Activated CD8-positive, alpha-beta memory T cell treated with anti-CD3 and anti-CD28 coated beads, Interleukin-2, amount 50 U/mL, for 24 hours (primary cell): Measurements from ENCODE around the gene ACAP2.
"Not testable (repeated sequence)": the region's sequence is repeated elsewhere in the genome, so short reads cannot be mapped to it uniquely, and the experiment has no call there.

Source experiments
- DNase-seq: peaks from one replicate; pipeline ENCODE4 v3.0.0-alpha.2; 2020; ENCODE audit errors: extremely low read depth

Gene ACAP2

GRCh38 chr3:195445885-195446284 is 3.1 kb upstream of the ACAP2 start:
- DNase-seq = no peak

- DNase-seq = no peak
These were observed 670 bp upstream of the ACAP2 start for GRCh38 chr3:195443391-195443989.

GRCh38 chr3:195441992-195442572 is 738 bp downstream of the ACAP2 start:
- DNase-seq = peak; percentile 18

GRCh38 chr3:195441476-195441991 is 1.3 kb downstream of the ACAP2 start:
- no peak for DNase-seq

GRCh38 chr3:195441051-195441450 is 1.8 kb downstream of the ACAP2 start:
- no peak for DNase-seq

DNA sequence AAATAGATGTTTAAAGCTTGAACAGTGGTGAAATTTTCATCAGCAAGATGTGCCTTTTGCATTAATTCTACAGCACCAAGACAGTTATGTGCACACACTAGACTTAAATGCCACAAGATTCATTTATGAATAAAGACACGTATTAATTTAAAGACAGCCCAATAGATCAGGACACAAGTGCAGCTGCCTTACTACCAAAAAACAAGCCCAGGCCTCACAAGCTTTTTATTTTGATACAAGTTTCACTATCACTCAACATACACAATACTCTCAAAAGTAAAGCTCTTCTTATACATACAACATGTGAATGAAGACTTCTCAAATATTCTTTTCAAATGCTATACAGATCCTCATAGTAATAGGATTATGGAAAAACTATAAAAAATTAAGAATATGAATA is 2.4 kb downstream of the ACAP2 start:
- no peak for DNase-seq

GRCh38 chr3:195438371-195438770 is 4.4 kb downstream of the ACAP2 start:
- no peak for DNase-seq

DNA sequence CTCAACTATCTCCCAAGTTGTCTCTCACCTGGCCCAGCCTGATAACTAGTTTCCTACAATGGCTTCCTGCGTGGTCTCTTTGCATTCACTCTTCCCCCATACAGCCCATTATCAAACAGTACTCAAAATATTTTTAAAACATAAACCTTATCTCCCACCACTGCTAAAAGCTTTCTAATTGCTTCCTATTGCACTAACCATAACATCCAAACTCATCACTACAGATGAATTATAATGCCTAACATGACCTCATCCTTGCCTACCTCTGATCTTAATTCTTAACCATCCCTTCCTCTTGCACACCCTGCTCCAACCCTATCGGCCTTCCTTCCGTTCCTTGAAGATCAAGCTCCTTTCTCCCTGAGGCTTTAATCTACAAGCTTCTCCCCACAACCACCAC is 17.0 kb downstream of the ACAP2 start:
- DNase-seq = no peak

DNA sequence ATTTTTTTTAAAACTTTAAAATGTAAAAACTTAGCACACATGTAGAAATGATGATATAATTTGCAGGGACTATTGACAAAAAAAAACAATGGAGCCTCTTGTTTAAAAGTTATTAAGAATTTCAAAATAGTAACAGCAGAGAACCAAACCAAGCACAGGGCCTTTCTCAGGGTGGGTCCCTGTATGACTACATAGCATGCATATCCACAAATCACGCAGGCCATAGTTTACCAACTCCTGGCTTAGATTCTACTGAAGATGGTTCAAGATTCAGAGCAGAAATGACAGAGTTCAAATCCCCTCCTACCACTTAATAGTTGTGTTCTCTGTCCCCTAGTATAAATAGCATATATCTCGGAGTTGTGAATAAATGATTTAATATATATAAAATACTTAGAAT is 19.0 kb downstream of the ACAP2 start:
- DNase-seq = no peak

DNA sequence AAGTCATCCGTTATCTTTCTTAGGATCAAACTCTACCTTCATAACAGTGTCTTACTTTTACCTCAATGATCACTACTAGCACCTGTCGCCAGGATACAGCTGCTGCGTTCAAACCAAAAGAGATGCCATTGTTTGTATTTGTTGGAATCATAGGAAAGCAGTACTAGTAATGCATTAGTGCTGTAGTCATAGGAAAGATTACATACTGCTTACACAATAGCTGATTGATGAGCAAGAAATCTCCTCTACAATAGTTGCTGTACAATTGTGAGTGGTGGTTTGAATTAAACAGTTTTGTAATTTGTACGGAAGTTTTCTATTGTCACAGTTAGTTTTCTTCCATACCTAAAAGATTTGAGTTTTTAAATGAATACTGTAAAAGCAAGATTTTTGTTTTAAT is 21.4 kb downstream of the ACAP2 start:
- no peak for DNase-seq

DNA sequence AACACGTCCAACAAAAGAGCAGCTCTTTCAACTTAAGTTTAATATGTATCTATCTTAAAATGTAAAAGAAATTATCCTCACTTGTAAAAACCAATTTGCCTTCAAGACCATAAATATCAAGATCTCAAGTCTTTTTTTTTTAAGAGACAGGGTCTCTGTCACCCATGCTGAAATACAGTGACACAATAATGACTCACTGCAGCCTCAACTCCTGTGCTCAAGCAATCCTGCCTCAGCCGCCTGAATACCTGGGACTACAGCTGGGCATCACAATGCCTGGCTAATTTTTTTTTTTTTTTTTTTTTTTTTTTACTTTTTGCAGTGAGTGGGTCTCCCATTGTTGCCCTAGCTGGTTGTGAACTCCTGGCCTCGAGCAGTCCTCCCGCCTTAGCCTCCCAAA is 26.0 kb downstream of the ACAP2 start:
- no peak for DNase-seq

DNA sequence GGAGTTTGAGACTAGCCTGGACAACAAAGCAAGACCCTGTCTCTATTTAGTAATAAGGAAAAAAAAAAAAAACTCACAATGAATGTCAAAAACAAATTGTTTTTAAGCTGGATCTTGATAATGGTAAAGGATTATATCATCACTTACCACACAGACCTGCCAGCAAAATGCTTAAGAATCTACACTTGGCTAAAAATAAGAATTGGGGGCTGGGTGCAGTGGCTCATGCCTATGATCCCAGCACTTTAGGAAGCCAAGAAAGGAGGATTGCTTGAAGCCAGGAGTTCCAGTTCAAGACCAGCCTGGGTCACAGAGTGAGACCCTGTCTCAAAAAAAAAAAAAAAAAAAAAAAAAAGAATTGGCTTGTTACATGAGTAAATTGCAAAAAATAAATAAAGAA is 31.0 kb downstream of the ACAP2 start:
- DNase-seq = no peak

GRCh38 chr3:195410546-195410945 is 32.3 kb downstream of the ACAP2 start:
- no peak for DNase-seq

GRCh38 chr3:195407531-195408409 is 35.0 kb downstream of the ACAP2 start:
- DNase-seq = no peak

- DNase-seq = no peak
These were observed 37.2 kb downstream of the ACAP2 start for GRCh38 chr3:195405651-195406050.

DNA sequence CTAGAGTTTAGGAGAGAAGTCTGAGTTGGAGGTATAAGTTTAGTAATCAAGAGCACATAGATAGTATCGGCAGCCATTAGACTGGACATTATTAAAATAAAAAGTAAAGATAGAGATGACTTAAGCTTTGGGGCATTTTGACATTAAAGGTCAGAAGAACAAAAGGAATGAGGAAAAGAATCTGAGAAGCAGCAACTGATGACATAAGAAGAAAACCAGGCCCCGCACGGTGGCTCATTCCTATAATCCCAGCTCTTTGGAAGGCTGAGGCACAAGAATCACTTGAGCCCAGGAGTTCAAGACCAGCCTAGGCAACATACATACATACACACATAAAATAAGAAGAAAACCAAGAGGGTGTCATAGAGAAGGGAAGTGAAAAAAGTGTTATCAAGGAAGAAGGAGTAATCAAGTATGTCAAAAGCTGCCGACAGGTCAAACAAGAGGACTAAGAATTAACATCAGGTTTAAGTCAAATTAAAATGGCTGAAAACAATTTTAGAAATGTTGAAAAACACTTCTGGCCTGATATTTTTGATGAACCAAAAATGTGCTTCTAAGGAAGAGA is 38.9 kb downstream of the ACAP2 start:
- DNase-seq = no peak

GRCh38 chr3:195403244-195403643 is 39.6 kb downstream of the ACAP2 start:
- DNase-seq = no peak

- DNase-seq = no peak
These were observed 40.9 kb downstream of the ACAP2 start for GRCh38 chr3:195401943-195402342.

GRCh38 chr3:195398460-195398859 is 44.4 kb downstream of the ACAP2 start:
- not testable (repeated sequence) for DNase-seq

DNA sequence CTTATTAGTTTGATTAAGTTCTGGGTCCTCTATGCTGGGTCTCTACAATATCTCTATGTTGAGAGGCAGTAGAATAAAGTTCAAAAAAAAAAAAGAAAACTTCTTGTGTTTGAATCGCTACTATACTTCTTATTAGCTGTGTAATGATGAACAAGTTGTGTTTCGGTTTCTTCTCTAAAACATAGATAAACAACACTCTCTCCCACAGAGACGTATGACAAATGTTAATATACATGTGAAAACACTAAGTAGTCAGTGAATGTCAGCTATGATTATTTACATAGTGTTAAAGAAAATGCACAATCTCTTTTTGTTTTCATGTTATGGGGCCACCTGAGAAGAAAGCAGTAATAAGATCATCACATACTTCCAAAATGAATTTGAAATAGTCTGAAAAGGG is 45.3 kb downstream of the ACAP2 start:
- DNase-seq = no peak

GRCh38 chr3:195395208-195395816 is 47.5 kb downstream of the ACAP2 start:
- DNase-seq = no peak

DNA sequence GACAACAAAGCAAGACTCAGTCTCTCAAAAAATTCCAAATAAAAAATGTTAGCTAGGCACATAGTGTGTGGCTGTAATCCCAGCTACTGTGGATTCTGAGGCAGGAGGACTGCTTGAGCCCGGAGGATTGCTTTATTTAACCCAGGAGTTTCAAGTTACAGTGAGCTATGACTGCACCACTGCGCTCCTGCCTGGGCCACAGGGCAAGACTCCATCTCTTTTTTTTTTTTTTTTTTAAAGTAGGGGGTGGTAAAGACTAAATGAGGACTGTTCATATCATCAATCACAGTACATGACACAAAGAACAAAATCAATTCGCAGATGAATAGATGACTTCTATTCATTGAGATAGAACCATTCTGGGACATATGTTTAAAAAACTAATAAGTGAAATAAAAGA is 48.1 kb downstream of the ACAP2 start:
- no peak for DNase-seq
